ENCODE data around the gene SBNO2.

Gene SBNO2

GRCh38 chr19:1154731-1155351 is 19.2 kb downstream of the SBNO2 start:
- DNase-seq (ENCODE audit: low read depth in 2 of 2), result no peak

- no peak for DNase-seq (ENCODE audit: low read depth in 2 of 2)
These were observed 20.0 kb downstream of the SBNO2 start for GRCh38 chr19:1153891-1154730.

DNA sequence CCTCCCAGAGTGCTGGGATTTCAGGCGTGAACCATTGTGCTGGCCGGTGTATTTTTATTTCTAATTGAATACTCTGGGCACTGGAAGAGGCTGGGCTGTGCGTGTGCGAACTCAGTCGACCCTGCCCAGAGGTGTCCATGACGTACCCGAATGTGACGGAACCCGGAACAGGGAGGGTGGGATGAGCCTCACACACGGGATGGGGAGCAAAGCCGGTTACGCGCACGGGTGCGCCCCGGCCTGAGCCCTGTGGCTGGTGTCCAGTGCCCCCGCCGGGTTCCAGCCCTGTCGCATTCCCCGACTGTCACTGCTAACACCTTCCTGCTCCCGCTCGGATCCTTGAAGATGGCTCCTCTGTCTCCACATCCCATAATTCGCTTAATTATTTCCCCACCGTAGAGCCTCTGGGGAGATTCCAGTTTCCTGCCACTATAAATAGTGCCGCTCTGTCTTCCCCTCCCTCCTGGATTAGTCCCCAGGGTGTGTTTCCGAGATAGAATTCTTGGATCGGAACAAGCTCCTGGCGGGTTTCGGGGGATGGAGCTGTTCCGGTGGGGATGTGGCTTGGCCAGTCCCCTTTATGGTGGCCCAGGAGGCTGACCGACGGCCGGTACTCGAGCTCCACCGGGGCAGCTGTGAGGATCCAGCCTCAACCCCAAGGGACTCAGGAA is 22.0 kb downstream of the SBNO2 start:
- DNase-seq (ENCODE audit: low read depth in 2 of 2), result no peak

- no peak for DNase-seq (ENCODE audit: low read depth in 2 of 2)
These were observed 22.9 kb downstream of the SBNO2 start for GRCh38 chr19:1151037-1151724.

- DNase-seq (ENCODE audit: low read depth in 2 of 2), result no peak
These were observed 23.6 kb downstream of the SBNO2 start for GRCh38 chr19:1150333-1151036.

DNA sequence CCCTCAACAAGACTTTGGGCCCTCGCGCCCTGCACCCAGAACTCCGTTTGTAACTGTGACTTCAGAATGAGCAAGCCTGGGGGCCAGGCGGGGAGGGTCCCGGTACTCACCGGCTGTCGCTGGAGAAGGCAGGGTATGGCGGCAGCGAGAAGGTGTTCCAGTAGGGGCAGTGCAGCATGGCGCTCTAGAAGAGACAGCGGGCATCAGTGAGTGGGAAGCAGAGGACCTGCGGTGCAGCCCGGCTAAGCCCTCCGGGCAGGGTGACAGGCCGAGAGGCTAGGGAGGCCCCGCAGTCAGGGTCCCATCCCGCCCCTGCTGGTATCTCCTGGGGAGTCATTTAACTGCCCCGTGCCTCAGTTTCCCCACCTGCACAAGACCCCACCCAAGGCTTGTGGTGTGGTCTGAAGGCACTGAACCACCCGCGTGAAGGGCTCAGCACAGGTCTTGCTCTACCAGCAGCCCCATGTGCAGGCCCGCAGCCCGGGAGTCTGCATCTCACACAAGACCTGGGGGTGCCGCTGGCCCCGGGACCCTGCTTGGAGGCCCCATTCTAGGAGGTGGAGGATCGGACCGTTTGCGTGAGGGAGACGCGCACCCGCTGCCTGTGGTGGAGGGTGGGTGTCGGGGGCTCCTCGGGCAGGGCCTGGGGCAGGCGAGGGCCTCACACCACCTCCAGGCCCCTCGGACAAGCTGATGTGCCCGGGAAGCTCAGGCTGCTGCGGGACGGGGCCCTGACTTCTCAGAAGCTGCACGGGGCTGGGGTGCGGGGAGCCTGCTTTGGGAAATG is 24.6 kb downstream of the SBNO2 start:
- no peak for DNase-seq (ENCODE audit: low read depth in 2 of 2)

DNA sequence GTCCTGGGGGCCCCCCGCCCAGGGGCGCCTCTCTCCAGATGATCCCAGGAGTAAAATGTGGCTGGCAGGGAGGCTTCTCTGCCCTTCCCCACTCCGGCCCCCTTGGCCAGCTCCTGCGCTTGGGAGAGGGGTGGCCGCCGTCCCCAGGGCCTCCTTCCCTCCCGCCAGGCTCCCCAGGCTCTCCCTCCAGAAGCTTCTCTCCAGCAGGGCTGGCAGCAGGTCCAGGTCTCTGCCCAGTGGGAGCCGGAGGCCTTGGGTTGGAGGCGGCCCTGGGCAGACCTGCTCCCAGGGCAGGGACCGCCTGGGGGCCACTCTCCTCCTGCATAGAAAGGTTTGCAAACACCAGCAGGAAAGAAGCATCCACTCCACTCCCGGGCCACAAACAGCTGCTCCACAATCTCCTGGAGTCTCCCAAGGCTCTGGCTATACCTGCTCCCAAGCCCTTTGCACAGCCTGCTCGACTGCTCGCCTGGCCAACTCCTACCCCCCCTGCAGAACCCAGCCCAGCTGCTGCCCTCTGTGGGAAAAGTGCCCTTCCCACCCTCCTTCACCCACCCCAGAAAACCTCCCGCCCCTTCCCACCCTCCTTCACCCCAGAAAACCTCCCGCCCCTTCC is 26.0 kb downstream of the SBNO2 start:
- DNase-seq (ENCODE audit: low read depth in 2 of 2), result no peak

DNA sequence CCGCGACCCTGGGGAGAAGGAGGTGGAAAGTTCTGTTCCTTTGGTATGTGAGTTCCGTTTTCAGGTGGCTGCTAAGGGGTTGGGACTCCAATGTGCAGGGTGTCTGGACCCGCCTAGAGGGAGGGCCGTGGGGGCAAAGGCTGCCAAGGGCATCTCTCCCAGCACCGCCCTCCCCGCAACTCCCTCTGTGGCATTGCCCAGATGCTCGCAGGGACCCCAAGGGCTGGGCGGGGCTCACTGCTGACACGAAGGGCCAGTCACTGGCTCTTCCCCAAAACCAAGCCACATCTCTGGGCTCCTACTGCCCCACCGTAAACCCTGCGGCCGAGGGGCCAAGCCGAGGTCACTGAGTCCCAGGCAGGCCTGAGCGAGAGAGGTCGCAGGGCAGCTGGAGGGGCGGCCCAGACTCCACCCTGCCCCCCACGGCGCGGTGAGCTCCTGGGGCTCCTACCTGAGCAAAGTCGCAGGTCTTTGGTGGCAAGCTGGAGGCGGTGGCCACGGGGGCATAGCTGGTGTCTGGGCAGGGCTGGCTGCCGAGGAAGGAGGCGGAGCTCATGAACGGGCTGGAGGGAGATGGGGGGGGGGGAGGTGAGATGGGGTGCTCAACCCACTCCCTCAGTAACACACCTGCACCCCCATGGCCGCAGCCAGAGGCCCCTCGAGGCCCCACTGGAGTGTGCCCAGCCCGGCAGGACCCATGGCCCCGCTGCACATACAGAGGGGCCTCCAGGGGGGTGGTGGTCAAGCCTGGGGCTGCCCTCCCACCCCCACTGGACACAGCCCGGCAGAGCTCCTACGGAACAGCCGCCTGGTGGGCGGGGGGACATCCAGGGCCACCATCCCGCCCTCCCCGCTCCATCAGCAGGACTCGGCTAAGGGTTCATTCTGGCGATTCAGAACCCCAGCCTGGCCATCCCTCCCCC is 26.9 kb downstream of the SBNO2 start:
- DNase-seq (ENCODE audit: low read depth in 2 of 2), result no peak

DNA sequence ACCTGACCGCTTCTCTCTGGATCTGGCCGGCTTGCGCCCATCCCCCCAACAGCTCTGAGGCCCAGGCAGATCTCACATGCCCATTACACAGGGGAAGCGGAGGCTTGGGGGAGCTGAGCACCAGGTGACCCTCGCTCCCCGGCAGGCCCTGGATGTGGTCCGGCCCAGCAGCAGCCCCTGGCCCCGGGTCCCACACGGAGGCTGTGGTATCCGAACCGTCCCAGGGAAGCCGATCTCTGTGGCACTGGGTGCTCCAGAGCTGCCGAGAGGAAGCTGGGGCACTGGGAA is 27.7 kb downstream of the SBNO2 start:
- no peak for DNase-seq (ENCODE audit: low read depth in 2 of 2)

DNA sequence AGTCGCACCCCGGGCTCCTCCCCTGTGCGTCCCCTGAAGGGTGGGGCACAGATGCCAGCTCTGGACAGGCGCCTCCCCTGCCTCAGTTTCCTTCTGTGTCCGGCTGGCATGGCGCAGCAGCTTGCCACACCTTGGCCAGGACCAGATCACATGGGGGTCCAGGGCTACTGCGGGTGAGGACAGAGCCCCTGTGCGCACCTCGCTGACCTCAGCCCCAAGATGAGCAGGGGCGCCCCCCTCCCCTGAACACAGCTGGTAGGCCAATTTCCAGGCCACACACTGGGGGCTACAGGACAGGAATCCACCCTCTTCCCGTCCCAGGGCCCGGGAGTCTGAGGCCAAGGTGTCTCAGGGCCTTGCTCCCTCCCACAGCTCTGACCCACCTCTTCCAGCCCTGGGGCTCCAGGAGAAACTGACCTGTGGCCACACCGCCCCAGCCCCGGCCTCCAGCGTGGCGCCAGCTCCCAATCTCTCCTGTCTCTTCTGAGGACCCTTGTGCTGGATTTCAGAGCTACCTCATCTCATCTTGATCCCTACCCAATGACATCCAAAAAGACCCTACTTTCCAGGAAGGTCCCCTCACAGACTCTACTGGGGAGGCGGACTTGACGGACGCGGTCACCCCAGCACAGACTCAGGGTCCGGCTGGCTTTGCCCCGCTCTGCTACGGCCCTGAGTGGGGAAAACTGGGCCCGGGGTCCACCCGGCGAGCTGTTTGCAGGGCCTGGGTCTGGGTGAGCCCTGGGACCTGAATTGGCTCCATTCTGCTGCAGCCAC is 28.2 kb downstream of the SBNO2 start:
- no peak for DNase-seq (ENCODE audit: low read depth in 2 of 2)

DNA sequence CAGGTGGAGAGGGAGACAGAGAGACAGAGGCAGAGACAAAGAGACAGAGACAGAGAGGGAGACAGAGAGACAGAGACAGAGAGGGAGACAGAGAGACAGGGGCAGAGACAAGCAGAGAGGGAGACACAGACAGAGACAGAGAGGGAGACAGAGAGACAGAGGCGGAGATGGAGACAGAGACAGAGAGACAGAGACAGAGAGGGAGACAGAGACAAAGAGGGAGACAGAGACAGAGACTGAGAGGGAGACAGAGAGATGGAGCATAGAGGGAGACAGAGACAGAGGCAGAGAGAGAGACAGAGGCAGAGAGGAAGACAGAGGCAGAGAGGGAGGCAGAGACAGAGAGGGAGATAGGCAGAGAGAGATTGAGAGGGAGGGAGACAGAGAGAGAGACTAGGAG is 29.3 kb downstream of the SBNO2 start:
- DNase-seq (ENCODE audit: low read depth in 2 of 2), result no peak

- DNase-seq (ENCODE audit: low read depth in 2 of 2), result no peak
These were observed 30.2 kb downstream of the SBNO2 start for GRCh38 chr19:1143828-1144399.

GRCh38 chr19:1141944-1142343 is 32.1 kb downstream of the SBNO2 start:
- DNase-seq (ENCODE audit: low read depth in 2 of 2), result no peak

DNA sequence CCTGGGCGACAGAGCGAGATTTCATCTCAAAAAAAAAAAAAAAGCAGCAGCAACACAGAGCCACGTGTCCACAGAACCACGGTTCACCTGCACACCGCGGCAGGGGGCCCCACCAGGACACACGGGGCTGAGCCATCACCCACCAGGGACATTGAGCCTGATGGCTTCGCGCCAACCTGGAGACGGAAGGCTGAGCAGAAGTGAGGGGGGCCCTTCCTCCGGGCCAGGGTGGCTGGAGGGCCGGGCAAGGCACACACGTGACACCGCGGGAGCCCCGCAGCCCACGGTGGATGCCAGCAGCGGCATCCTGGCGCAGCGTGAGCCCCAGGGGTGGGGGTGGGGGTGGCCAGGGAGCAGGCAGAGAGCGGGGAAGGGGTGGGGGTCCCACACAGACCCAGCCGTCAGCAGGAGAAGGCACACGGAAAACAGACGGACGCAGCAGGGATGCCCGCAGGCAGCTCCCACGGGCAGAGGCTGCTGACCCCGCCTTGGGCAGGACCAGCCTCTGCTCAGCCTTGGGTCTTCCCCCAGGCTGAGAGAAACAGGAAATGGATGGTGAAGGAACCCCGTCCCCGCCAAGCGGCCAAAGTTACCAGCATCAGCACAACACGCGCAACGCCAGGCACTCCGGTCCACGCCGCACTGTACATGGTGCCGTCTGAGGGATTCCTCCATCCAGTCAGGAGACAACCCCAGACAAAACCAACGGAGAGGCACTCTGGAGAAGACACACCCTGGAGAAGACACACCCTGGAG is 33.6 kb downstream of the SBNO2 start:
- no peak for DNase-seq (ENCODE audit: low read depth in 2 of 2)

GRCh38 chr19:1139126-1139525 is 34.9 kb downstream of the SBNO2 start:
- DNase-seq (ENCODE audit: low read depth in 2 of 2), result no peak

DNA sequence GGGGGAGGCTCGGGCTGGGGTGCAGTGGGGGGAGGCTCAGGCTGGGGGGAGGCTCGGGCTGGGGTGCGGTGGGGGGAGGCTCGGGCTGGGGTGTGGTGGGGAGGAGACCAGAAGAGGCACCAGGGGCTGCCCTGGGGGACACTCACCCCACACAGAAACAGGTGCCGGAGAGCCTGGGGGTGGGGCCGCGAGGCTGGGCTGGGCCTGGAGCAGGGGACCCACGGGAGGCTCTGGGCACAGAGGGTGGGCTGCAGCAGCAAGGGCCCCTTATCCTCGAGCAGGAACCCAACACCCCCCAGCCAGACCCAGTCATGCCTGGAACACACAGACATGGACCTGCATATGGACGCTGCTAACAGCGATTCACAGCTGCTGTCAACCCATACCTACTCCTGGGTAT is 35.9 kb downstream of the SBNO2 start:
- DNase-seq (ENCODE audit: low read depth in 2 of 2), result no peak

DNA sequence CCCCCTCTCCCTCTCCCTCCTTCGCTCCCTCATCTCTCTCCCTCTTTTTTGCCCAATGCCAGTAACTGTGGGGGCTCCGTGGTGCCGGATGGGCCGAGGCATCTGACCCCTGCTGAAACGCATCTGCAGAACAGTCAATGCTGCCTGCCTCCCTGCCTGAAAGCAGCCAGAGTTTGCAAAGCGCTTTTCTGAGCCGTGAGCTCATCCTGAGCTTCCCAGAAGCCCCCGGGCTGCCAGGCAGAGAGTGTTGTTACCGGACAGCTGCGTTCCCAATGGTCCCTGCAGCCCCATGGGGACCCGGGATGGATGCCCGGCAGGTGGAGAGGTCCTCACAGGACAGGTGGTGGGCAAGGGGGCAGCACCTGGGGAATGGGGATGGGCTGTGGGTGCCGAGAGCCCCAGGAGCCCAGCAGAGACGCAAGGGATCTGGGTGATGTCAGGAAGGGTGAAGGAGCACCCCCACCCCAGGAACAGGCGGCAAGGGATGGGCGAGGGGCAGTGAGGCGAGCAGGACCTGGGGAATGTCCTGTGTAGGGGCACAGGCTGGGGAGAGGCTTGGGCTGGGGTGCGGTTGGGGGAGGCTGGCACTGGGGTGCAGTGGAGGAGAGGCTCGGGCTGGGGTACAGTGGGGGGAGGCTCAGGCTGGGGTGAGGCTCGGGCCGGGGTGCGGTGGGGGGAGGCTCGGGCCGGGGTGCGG is 37.3 kb downstream of the SBNO2 start:
- no peak for DNase-seq (ENCODE audit: low read depth in 2 of 2)
